WTC11 (cell line): ENCODE results near the gene SLCO4A1.

Experiments
- ATF6 ChIP-seq: sonication (generic); formaldehyde crosslinking; IDR thresholded peaks from 2 replicates; pipeline ENCODE4 v1.8.1; 2023; ENCODE audit warnings: mild to moderate bottlenecking, missing genetic modification reagents
- FOXJ3 ChIP-seq: sonication (generic); formaldehyde crosslinking; IDR thresholded peaks from 2 replicates; pipeline ENCODE4 v1.9.0; 2021; ENCODE audit warnings: missing genetic modification reagents, mild to moderate bottlenecking, borderline replicate concordance
- HMGA2 ChIP-seq: fragments of 250-450 bp; sonication (Bioruptor Pico); IDR thresholded peaks from 2 replicates; pipeline ENCODE4 v1.4.0; 2021; ENCODE audit warnings: mild to moderate bottlenecking, moderate library complexity
- MXD4 ChIP-seq: fragments of 250-450 bp; sonication (Bioruptor Pico); IDR thresholded peaks from 2 replicates; pipeline ENCODE4 v1.8.0; 2021; ENCODE audit warnings: mild to moderate bottlenecking, moderate library complexity, borderline replicate concordance
- OVOL2 ChIP-seq: fragments of 250-450 bp; sonication (Bioruptor Pico); IDR thresholded peaks from 2 replicates; pipeline ENCODE4 v1.9.0; 2021; ENCODE audit warnings: mild to moderate bottlenecking, borderline replicate concordance
- USF1 ChIP-seq: sonication (generic); formaldehyde crosslinking; IDR thresholded peaks from 2 replicates; pipeline ENCODE4 v1.8.0; 2022; ENCODE audit warnings: mild to moderate bottlenecking, missing genetic modification reagents
- ZNF317 ChIP-seq: sonication (generic); formaldehyde crosslinking; IDR thresholded peaks from 2 replicates; pipeline ENCODE4 v1.8.1; 2023; ENCODE audit warnings: low read depth, mild to moderate bottlenecking, moderate library complexity, missing genetic modification reagents, borderline replicate concordance
- TF ChIP-seq, protein P1 (sequence below): fragments of 200-600 bp; IDR thresholded peaks from 2 replicates; pipeline ENCODE4 v1.8.0; 2022; ENCODE audit warnings: antibody characterized with exemption
- TF ChIP-seq, protein P2 (sequence below): sonication (generic); formaldehyde crosslinking; IDR thresholded peaks from 2 replicates; pipeline ENCODE4 v1.8.1; 2023; ENCODE audit warnings: mild to moderate bottlenecking, missing genetic modification reagents, moderate library complexity

DNA sequence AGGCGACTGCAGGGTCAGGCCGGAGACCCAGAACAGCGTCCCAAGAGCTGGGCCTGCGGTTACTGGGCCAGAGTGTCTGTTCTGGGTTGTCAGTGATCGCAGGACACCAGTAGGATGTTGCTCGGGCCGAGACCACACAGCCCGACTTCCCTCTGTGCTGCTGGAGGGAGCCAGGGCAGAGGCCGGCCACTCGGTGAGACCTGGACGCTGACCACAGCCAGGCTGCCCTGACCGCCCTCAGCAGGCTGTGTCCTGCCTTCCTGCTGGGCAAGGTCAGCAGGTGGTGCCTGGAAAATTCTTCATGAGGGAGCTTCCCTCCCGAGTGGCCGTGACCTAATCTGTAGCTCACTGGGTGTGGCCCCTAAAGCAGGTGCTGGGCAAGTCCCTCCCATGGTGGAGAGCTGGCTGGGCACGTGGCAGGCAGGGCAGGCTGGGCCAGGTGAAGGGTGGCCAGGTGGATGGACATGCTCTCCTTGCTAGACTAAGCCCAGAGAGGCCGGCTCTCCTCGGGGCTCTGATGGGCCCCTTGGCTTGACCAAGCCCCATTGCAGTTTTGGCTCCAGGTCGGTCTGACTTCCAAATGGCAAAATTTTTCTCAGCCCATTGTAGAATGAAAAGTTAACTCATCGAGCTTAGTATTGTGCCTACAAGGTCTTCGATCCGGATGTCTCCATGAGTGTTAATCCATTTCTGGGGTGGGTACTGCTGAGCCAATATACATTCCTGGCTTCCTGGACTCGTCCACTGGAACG lies 1.9 kb downstream of the SLCO4A1 start:
- TF ChIP-seq OVOL2 (no peak), ATF6 (no peak), ZNF317 (CRISPR knock-in tag) (no peak), FOXJ3 (CRISPR knock-in tag) (no peak), HMGA2 (no peak), MXD4 (CRISPR knock-in tag) (no peak), USF1 (CRISPR knock-in tag) (no peak)
- TF ChIP-seq, protein P1, sequence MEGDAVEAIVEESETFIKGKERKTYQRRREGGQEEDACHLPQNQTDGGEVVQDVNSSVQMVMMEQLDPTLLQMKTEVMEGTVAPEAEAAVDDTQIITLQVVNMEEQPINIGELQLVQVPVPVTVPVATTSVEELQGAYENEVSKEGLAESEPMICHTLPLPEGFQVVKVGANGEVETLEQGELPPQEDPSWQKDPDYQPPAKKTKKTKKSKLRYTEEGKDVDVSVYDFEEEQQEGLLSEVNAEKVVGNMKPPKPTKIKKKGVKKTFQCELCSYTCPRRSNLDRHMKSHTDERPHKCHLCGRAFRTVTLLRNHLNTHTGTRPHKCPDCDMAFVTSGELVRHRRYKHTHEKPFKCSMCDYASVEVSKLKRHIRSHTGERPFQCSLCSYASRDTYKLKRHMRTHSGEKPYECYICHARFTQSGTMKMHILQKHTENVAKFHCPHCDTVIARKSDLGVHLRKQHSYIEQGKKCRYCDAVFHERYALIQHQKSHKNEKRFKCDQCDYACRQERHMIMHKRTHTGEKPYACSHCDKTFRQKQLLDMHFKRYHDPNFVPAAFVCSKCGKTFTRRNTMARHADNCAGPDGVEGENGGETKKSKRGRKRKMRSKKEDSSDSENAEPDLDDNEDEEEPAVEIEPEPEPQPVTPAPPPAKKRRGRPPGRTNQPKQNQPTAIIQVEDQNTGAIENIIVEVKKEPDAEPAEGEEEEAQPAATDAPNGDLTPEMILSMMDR: no peak
- TF ChIP-seq, protein P2, sequence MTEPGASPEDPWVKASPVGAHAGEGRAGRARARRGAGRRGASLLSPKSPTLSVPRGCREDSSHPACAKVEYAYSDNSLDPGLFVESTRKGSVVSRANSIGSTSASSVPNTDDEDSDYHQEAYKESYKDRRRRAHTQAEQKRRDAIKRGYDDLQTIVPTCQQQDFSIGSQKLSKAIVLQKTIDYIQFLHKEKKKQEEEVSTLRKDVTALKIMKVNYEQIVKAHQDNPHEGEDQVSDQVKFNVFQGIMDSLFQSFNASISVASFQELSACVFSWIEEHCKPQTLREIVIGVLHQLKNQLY (CRISPR knock-in tag): no peak
